Measurements from ENCODE around the gene FGFBP3.

GRCh38 chr10:91907033-91907594 lies 2.2 kb downstream of the FGFBP3 start:
- TF ChIP-seq, protein P1, sequence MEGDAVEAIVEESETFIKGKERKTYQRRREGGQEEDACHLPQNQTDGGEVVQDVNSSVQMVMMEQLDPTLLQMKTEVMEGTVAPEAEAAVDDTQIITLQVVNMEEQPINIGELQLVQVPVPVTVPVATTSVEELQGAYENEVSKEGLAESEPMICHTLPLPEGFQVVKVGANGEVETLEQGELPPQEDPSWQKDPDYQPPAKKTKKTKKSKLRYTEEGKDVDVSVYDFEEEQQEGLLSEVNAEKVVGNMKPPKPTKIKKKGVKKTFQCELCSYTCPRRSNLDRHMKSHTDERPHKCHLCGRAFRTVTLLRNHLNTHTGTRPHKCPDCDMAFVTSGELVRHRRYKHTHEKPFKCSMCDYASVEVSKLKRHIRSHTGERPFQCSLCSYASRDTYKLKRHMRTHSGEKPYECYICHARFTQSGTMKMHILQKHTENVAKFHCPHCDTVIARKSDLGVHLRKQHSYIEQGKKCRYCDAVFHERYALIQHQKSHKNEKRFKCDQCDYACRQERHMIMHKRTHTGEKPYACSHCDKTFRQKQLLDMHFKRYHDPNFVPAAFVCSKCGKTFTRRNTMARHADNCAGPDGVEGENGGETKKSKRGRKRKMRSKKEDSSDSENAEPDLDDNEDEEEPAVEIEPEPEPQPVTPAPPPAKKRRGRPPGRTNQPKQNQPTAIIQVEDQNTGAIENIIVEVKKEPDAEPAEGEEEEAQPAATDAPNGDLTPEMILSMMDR (IDR thresholded peaks at IDR 0.05): no peak
- no peak for TF ChIP-seq POLR2A (IDR thresholded peaks at IDR 0.05)
